HG02884 (cell line): ENCODE measurements around the gene YY1AP1.
"Not testable (repeated sequence)": the region's sequence is repeated elsewhere in the genome, so short reads cannot be mapped to it uniquely, and the experiment has no call there.

Experiments
- ATAC-seq: cut with Tn5 transposase; IDR thresholded peaks from one replicate; pipeline ENCODE4 v1.9.1; 2021; ENCODE audit warnings: mild to moderate bottlenecking, moderate library complexity; ENCODE audit not compliant: unreplicated experiment

Gene YY1AP1

GRCh38 chr1:155648207-155649147 lies 40.1 kb downstream of the YY1AP1 start:
- ATAC-seq = no peak

DNA sequence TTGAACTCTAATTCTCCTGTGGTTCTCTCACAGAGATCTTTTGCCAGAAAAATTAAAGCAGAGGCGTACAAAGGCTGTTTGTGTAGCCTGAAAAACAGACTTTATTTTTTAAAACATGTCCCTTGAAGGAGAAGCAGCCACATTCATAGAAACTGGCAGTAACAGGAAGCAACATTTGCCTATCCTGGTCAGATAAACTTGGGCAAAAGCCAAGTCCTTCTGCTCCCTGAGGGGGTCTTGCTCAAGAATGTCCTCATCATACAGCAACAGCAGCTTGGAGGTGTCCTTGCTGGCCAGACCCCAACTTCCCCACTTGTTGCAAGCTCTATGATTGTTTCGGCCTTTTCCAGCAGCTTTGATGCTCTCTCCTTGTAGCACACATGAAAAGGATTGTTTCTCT lies 42.3 kb downstream of the YY1AP1 start:
- no peak for ATAC-seq

- no peak for ATAC-seq
Observed at GRCh38 chr1:155645648-155646047, 42.9 kb downstream of the YY1AP1 start.

- ATAC-seq = no peak
Observed at GRCh38 chr1:155645034-155645598, 43.5 kb downstream of the YY1AP1 start.

GRCh38 chr1:155643230-155643629 lies 45.3 kb downstream of the YY1AP1 start:
- no peak for ATAC-seq

GRCh38 chr1:155642559-155643180 lies 45.9 kb downstream of the YY1AP1 start:
- not testable (repeated sequence) for ATAC-seq

DNA sequence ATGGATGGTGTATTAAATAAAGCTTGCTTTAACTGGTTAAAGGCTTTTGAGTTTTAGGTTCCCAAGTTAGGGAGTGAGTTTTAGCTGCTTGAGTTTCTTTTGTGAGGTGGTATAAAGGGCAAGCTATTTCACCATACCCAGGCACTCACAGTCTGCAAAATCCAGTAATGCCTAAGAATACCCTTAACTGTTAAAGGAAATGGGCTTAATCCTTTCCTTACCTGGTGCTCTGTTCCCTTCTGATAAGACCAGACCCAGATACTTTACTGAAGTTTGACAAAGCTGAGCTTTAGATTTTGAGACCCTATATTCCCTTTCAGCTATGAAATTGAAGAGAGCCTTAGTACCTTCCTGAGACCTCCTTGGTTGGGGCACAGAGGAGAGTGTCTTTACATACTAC lies 48.2 kb downstream of the YY1AP1 start:
- ATAC-seq = no peak

DNA sequence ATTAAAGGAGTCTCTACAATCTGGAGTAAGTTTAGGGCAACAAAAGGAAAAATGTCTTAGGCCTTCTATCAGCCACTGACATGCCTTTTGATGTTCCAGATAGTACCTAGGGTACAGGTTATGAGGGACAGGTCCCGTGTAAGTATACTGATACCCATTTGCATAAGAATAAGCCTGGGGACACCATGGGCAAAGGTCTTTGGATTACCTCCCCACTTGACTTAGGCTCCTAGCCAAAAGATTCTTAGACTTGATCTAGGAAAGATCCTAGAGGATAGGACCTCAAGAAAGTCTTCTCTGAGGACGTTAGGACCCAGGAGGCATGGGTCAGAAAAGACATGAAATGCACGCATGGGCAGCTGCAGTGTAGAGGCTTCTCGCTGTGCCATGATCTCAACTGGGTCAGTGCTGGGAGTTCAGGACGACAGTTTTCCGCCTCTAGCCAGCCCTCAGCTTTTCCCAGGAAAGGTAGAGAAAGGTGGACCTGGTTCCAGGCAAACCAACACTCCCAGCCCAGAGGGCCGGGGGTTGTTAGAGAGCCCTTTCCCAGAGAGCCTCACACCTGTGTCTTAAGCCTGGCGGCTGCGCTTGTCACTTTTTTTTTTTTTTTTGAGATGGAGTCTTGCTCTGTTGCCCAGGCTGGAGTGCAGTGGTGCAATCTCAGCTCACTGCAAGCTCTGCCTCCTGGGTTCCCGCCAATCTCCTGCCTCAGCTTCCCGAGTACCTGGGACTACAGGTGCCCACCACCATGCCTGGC lies 52.0 kb downstream of the YY1AP1 start:
- ATAC-seq = no peak

DNA sequence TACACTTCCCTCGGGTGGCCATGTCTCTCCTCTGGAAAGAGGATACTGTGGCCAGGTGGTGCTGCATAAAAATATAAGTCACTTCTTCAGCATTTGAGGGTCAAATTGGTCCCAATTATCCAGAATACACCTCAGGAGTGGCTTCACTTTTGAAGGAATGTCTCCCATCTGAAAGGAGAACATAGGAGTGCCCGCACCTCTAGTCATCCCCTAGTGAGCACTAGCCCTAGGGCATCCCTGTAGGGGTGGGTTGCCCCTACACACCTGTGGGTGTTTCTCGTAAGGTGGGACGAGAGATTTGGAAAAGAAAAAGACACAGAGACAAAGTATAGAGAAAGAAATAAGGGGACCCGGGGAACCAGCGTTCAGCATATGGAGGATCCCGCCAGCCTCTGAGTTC lies 62.1 kb downstream of the YY1AP1 start:
- not testable (repeated sequence) for ATAC-seq

DNA sequence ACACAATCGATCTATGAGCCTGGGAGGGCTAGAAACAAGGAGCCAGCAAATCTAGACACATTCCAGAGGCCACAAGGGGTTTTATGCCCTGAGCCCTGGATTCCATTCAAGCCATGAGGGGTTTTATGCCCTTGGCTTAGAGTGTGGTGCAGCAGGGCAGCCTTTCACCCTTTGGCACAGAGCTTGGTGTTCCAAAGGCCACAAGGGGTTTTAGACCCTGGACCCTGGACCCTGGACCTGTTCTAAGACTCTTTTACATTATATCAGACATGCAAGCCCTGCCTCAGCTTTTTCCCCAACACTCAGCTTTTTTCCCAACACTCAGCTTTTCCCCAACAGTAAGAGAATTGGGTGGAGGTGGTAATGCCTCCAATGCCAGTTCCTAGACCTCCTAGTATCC lies 65.2 kb downstream of the YY1AP1 start:
- no peak for ATAC-seq

GRCh38 chr1:155622191-155622590 lies 66.4 kb downstream of the YY1AP1 start:
- no peak for ATAC-seq

GRCh38 chr1:155613226-155613625 lies 75.3 kb downstream of the YY1AP1 start:
- ATAC-seq = not testable (repeated sequence)

DNA sequence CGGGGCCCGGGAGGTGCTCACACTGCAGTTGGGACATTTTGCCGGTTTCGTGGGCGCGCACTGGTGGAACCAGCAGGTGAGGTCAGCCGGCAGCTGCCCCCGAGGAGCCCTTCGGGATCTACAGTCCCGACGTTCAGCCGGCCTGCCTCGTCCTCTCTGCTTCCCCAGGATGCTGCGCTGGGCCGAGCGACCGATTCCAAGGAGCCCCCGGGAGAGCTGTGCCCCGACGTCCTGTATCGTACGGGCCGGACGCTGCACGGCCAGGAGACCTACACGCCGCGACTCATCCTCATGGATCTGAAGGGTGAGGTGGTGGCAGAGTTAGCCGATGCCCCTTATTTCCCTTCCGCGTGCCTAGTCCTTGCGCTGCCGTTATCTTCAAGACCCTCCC lies 78.3 kb downstream of the YY1AP1 start:
- not testable (repeated sequence) for ATAC-seq

DNA sequence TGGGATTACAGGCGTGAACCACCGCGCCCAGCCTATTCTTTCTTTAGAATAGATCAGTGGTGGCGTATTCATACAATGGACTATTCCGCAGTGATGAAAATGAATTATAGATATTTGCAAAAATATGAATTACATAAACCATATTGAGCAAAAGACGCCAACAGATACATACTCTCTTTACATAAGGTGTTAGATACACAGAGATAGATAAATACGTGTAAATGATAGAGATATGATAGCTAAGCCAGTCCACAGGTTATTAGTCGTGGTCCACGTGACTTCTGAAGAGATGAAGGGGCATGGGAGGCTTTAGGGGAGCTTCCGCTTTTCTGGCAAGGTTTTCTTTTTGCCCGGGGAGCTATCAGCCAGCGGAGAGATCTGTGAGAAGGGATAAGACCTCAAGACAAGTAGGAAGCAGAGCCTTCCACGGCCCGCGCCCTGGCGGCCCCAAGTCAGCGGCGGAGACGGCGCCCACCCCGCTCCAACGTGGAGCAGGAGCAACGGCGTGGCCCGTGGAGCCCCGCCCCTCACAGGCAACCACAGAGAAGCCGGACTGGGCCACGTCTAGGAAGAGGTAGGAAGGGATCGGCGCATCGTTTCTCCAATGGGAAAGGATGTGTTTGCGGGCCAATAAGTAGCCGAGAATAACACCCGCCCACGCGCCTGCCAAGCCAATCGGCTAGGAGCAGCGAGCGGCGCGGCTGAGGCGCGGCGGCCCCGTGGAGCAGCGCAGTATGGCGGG lies 78.9 kb downstream of the YY1AP1 start, which contains the start of gene MSTO1:
Gene MSTO1, plus strand, starts transcription at position 704 of the 742 bp plus-strand sequence. Its CDS starts 31 bp downstream, at position 735.
- peak; percentile 92 for ATAC-seq
